AG04449 (cell line): ENCODE data around the gene SLC12A5.

ENCODE experiments used
- CTCF ChIA-PET: fragments of 350-600 bp; formaldehyde crosslinking; extraction: SDS; loops from one replicate; lab custom pipeline; 2021; ENCODE audit warnings: antibody characterized with exemption; lab: Yijun Ruan, JAX
- POLR2A ChIA-PET: fragments of 400-600, 350-600 bp; formaldehyde crosslinking; extraction: SDS; loops from one replicate; lab custom pipeline; 2020; ENCODE audit warnings: antibody characterized with exemption, inconsistent platforms; lab: Yijun Ruan, JAX
- DNase-seq: peaks from one replicate; pipeline ENCODE4 v3.0.0-alpha.2; 2010; ENCODE audit warnings: low read depth, low spot score
- H3K4me3 ChIP-seq: 2 replicates; pipeline ENCODE4 v1.5.1; 2011; ENCODE audit warnings: low read depth, mild to moderate bottlenecking, control low read depth, low read length
- CTCF ChIP-seq: IDR thresholded peaks from one replicate; pipeline ENCODE4 v1.5.1; 2011; ENCODE audit warnings: mild to moderate bottlenecking, moderate library complexity, low read length, control low read depth, inconsistent platforms; ENCODE audit not compliant: insufficient read depth; ENCODE audit errors: missing control alignments

Gene SLC12A5

GRCh38 chr20:46084805-46085178 is 55.8 kb downstream of the SLC12A5 start:
- no peak overlapping the region for H3K4me3 ChIP-seq
- DNase-seq: no peak
- ChIA-PET POLR2A (no interaction called here), CTCF (interaction anchor here (0.7 to 1.3 kb wide), 3 partner anchors 70 to 111 kb away, joined by 3 to 8 read pairs (median 4); no protein-coding TSS in a partner anchor)
- no peak for TF ChIP-seq CTCF

GRCh38 chr20:46085179-46085851 is 56.3 kb downstream of the SLC12A5 start:
- POLR2A ChIA-PET: no interaction called here
- H3K4me3 ChIP-seq: no peak overlapping the region
- CTCF ChIA-PET: interaction anchor here (0.7 to 1.3 kb wide), 5 partner anchors 23 to 112 kb away, joined by 3 to 8 read pairs (median 3); no protein-coding TSS in a partner anchor
- DNase-seq: no peak
- TF ChIP-seq CTCF: no peak

GRCh38 chr20:46087161-46087560 is 58.1 kb downstream of the SLC12A5 start:
- CTCF ChIA-PET: interaction anchor here (1.2 to 2.5 kb wide), 10 partner anchors 9 to 117 kb away, joined by 4 to 14 read pairs (median 6); no protein-coding TSS in a partner anchor

GRCh38 chr20:46088409-46089166 is 59.6 kb downstream of the SLC12A5 start:
- H3K4me3 ChIP-seq: peak overlapping the region; percentile 92
- ChIA-PET POLR2A (no interaction called here), CTCF (interaction anchor here (0.6 to 2.5 kb wide), 18 partner anchors 8 to 973 kb away, joined by 3 to 17 read pairs (median 5); no protein-coding TSS in a partner anchor)
- no peak for DNase-seq
- no peak for TF ChIP-seq CTCF

More at GRCh38 chr20:46087161-46087560, 58.1 kb downstream of the SLC12A5 start:
- H3K4me3 ChIP-seq: no peak overlapping the region
- POLR2A ChIA-PET: no interaction called here
- DNase-seq: no peak
- no peak for TF ChIP-seq CTCF

- DNase-seq: no peak
- H3K4me3 ChIP-seq: peak overlapping the region; percentile 92
- ChIA-PET POLR2A (no interaction called here), CTCF (interaction anchor here (0.6 to 2.5 kb wide), 13 partner anchors 9 to 972 kb away, joined by 3 to 17 read pairs (median 5); no protein-coding TSS in a partner anchor)
- TF ChIP-seq CTCF: no peak
These were observed 60.1 kb downstream of the SLC12A5 start for GRCh38 chr20:46089167-46089416.
